ENCODE measurements around the gene AGAP1. TPM values are rescaled to one million over a fixed set of nuclear protein-coding genes. Genes with fewer than 3 reads are reported as not detected.

The AGAP1 gene
- total RNA-seq, 6 experiments from 2014 or later = 8.1 to 11.2 (median 9.8) TPM

DNA sequence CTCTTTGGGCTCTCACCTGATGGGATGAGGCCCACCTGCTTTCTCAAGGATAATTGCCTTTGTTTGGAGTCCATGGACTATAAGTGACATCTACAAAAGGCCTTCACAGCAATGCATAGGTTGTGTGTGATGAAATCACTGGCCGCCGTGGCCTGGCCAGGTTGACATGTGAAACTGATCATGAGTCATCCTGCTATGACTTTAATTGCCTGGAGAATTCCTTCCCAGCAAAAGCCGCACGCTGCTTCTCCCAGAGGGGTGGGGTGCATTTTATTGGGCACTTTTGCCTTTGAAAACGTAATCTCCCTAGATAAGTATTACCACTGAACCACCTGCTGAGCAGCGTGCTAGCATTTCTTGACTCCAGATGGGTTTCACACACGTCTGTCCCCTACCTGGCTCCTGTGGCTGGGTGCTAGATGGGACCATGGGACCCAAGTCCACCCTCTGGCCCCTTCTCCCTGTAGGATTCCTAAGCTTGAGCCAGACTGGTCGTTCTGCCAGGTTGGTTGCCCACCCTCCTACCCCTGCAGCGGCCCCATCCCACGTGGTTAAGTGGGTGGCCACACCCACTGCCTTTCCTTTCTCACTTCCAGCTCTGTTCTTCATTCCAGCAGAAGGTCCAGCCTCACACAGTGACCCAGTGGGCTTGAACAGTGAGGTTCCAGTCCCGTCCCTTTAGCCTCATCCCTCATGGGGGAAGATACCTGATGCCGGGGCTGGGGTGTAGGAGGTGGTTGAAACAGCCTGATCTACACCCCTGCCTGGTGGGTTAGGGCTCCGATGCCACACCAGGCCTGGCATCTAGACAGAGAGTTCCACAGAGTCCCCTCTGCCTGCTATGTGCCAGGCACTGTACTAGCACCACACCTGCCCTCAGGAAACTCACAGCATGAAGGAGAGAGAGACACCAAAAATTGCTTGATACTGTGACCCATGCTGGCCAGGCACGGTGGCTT lies 584.7 kb downstream of the AGAP1 start:
- no peak for DNase-seq
- intact Hi-C loops (cut with DNase I) = no loop called here
- no peak for ATAC-seq

DNA sequence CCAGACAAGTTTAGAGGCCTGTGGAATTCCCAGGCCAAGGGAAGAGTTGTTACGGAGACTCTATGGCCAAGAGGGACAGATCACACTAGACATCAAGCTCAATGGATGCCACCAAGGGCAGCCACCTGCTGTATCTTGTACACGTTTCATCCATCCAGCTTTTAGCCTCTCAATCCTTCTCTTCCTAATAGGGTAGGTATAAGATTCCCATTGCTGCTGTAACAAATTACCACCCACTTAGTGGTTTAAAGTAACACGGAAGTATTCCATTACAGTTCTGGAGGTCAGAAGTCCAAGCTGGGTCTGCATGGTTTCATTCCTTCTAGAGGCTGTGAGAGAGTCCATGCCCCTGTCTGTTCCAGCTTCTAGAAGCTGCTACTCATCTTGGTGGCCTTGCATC lies 586.6 kb downstream of the AGAP1 start:
- Histone ChIP-seq H3K4me3 (no peak overlapping the region), H3K4me1 (no peaks in the 10 kb centered on the region), H3K27ac (no peak overlapping the region), H3K36me3 (no peaks in the 10 kb centered on the region), H3K27me3 (no peaks in the 10 kb centered on the region), H3K9me3 (no peaks in the 10 kb centered on the region)
- 93% methylated on average over 3 of the region's 3 CpGs for WGBS (ENCODE audit: insufficient coverage, low coverage, low lambda C conversion rate, missing lambda C conversion rate)
- ATAC-seq = no peak
- TF ChIP-seq POLR2A (IDR thresholded peaks at IDR 0.05) = no peak
- TF ChIP-seq, protein P1, sequence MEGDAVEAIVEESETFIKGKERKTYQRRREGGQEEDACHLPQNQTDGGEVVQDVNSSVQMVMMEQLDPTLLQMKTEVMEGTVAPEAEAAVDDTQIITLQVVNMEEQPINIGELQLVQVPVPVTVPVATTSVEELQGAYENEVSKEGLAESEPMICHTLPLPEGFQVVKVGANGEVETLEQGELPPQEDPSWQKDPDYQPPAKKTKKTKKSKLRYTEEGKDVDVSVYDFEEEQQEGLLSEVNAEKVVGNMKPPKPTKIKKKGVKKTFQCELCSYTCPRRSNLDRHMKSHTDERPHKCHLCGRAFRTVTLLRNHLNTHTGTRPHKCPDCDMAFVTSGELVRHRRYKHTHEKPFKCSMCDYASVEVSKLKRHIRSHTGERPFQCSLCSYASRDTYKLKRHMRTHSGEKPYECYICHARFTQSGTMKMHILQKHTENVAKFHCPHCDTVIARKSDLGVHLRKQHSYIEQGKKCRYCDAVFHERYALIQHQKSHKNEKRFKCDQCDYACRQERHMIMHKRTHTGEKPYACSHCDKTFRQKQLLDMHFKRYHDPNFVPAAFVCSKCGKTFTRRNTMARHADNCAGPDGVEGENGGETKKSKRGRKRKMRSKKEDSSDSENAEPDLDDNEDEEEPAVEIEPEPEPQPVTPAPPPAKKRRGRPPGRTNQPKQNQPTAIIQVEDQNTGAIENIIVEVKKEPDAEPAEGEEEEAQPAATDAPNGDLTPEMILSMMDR (IDR thresholded peaks at IDR 0.05) = no peak
- intact Hi-C loops (cut with DNase I) = no loop called here
- no peak for DNase-seq

More for the DNA sequence above, 584.7 kb downstream of the AGAP1 start:
- Histone ChIP-seq H3K27ac (no peak overlapping the region), H3K27me3 (no peaks in the 10 kb centered on the region), H3K4me1 (no peaks in the 10 kb centered on the region), H3K36me3 (no peaks in the 10 kb centered on the region), H3K9me3 (no peaks in the 10 kb centered on the region), H3K4me3 (no peak overlapping the region)
- TF ChIP-seq, protein P1 (IDR thresholded peaks at IDR 0.05) = no peak
- TF ChIP-seq POLR2A (IDR thresholded peaks at IDR 0.05) = no peak
- WGBS (ENCODE audit: insufficient coverage, low coverage, low lambda C conversion rate, missing lambda C conversion rate) = 38% methylated on average over 1 of the region's 14 CpGs

DNA sequence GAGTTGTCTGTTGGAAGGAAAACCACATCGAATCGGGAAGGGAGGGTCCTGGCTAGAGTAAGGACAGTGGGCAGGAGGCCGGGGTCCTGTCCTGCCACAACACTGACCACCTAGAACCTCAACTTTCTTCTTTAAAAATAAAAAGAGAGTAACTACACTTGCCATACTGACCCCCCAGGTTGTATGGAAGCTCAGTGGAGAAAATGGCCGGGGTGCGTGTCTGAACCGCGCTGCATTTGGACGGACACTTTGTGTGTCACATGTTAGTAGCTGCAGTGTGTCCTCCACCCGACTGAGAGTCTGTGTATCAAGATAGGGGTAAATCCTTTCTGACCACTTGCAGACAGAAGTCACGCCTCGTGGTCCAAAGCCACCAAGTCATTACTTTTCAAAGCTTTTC lies 587.3 kb downstream of the AGAP1 start:
- TF ChIP-seq, protein P1 (IDR thresholded peaks at IDR 0.05) = no peak
- no peak for TF ChIP-seq POLR2A (IDR thresholded peaks at IDR 0.05)
- Histone ChIP-seq H3K4me3 (no peak overlapping the region), H3K27ac (no peak overlapping the region), H3K4me1 (no peaks in the 10 kb centered on the region), H3K9me3 (no peaks in the 10 kb centered on the region), H3K36me3 (no peaks in the 10 kb centered on the region), H3K27me3 (no peaks in the 10 kb centered on the region)
- no peak for ATAC-seq
- intact Hi-C loops (cut with DNase I) = no loop called here
- no peak for DNase-seq
- WGBS (ENCODE audit: insufficient coverage, low coverage, low lambda C conversion rate, missing lambda C conversion rate) = 63% methylated on average over 3 of the region's 11 CpGs

DNA sequence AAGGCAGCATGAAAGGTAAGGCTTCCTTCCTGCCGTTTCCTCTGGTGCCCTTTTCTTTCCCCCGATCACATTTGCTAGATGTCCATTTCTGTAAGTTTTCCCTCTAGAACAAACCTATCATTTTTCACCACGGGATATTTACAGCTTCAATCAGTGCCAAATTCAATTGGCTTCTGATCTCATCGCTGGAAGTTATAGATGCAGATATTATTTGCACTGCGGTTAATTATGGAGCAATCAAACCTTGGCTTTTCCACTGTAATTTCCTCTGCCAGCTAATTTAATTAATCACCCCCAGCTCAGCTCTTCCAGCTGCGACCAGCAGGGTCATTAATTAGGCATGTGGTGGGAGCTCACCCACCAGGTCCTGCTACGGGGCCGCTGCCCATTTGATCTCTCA lies 588.2 kb downstream of the AGAP1 start:
- ATAC-seq = no peak
- intact Hi-C loops (cut with DNase I) = no loop called here
- WGBS (ENCODE audit: insufficient coverage, low coverage, low lambda C conversion rate, missing lambda C conversion rate) = 82% methylated on average over 6 of the region's 8 CpGs
- no peaks in the 10 kb centered on the region for H3K4me1 ChIP-seq
- no peak overlapping the region for H3K27ac ChIP-seq
- H3K9me3 ChIP-seq = no peaks in the 10 kb centered on the region
- TF ChIP-seq POLR2A (IDR thresholded peaks at IDR 0.05) = no peak
- TF ChIP-seq, protein P1 (IDR thresholded peaks at IDR 0.05) = no peak
- no peaks in the 10 kb centered on the region for H3K27me3 ChIP-seq
- no peak overlapping the region for H3K4me3 ChIP-seq
- no peak for DNase-seq
- no peaks in the 10 kb centered on the region for H3K36me3 ChIP-seq

Data from right lobe of liver (tissue), 6 donors.